ENCODE measurements around the gene HSD17B4. TPM values are rescaled to one million over a fixed set of nuclear protein-coding genes. Genes with fewer than 3 reads are reported as not detected.
"Not testable (repeated sequence)": the region's sequence is repeated elsewhere in the genome, so short reads cannot be mapped to it uniquely, and the experiment has no call there.

HSD17B4 gene
- total RNA-seq, 4 donors from 2014 or later: 69.4 to 108 (median 97.2) TPM

- no peak overlapping the region for H3K27ac ChIP-seq
- no peaks in the 10 kb centered on the region for H3K27me3 ChIP-seq
- H3K4me1 ChIP-seq: peaks cover 0 to 20% (median 4%) of the 10 kb centered on the region in 3 donors
- ATAC-seq: no peak
- no peaks in the 10 kb centered on the region for H3K36me3 ChIP-seq
- TF ChIP-seq POLR2AphosphoS5 (IDR thresholded peaks at IDR 0.05) (no peak), EP300 (IDR thresholded peaks at IDR 0.05) (no peak), CTCF (IDR thresholded peaks at IDR 0.05) (no peak), POLR2A (IDR thresholded peaks at IDR 0.05) (no peak)
- no peak overlapping the region for H3K4me3 ChIP-seq
- 63% methylated on average over 3 of the region's 3 CpGs; no CpG with 5 or more reads in 1 of the 2 donors for WGBS, 2 donors (ENCODE audit: low coverage in 1 of 2)
- H3K9me3 ChIP-seq: no peaks in the 10 kb centered on the region
Observed at GRCh38 chr5:119409235-119409815, 43.0 kb upstream of the HSD17B4 start.

DNA sequence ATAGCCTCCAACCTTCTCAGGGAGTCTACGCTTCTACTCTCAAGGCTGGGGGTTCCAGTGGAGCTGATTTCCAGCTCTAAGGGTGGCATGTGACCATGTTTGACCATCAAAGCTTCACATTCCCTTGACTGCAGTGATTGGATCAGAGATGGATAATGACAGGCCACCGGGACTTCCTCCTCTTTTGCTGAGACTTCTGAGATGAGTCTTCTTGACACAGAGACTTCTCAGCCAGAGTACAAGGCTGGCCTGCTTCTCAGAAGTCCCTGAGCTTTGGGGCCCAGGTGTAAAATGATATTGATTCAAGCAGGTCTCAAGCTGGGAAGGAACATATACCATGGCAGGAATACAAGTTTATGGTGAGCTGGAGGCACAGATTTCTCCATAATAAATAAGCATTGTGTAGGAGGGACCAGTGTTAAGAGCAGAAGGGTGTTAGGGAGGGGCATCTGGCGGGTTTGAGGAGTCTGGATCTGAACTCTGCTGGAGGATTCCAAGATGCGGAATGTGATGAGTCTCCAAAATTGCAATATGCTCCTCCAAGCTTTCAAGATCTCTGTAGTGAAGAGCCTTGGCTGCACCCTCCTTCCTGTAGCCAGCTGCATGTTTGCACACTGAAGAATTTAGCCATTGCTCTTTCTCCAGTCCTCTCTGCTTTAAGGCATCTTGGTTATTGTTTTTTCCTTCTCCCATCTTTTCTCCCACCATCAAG is 41.7 kb upstream of the HSD17B4 start:
- TF ChIP-seq EP300 (IDR thresholded peaks at IDR 0.05) (no peak), CTCF (IDR thresholded peaks at IDR 0.05) (no peak)
- no peak overlapping the region for H3K4me3 ChIP-seq
- no peaks in the 10 kb centered on the region for H3K36me3 ChIP-seq
- WGBS, 2 donors (ENCODE audit: low coverage in 1 of 2): 82 to 84% methylated on average over 3 of the region's 4 CpGs
- ATAC-seq: no peak
- no peaks in the 10 kb centered on the region for H3K9me3 ChIP-seq
- peaks cover 0 to 20% (median 4%) of the 10 kb centered on the region in 3 donors for H3K4me1 ChIP-seq
- H3K27ac ChIP-seq: no peak overlapping the region
- H3K27me3 ChIP-seq: no peaks in the 10 kb centered on the region

GRCh38 chr5:119411361-119412278 is 40.7 kb upstream of the HSD17B4 start:
- no peaks in the 10 kb centered on the region for H3K36me3 ChIP-seq
- H3K27ac ChIP-seq: peak overlapping the region; percentile 74 to 94 (median 78)
- 1 to 4% methylated on average over 11 to 12 of the region's 15 CpGs for WGBS, 2 donors (ENCODE audit: low coverage in 1 of 2)
- H3K9me3 ChIP-seq: no peaks in the 10 kb centered on the region
- TF ChIP-seq EP300 (IDR thresholded peaks at IDR 0.05) (no peak), POLR2AphosphoS5 (IDR thresholded peaks at IDR 0.05) (peak; percentile 16), CTCF (IDR thresholded peaks at IDR 0.05) (peak in 3 of 4 experiments; percentile 95 to 98 (median 96)), POLR2A (IDR thresholded peaks at IDR 0.05) (no peak)
- peak; percentile 88 for ATAC-seq
- peaks cover 0 to 20% (median 4%) of the 10 kb centered on the region in 3 donors for H3K4me1 ChIP-seq
- H3K4me3 ChIP-seq: peak overlapping the region; percentile 48 to 93
- H3K27me3 ChIP-seq: no peaks in the 10 kb centered on the region

- Histone ChIP-seq H3K36me3 (no peaks in the 10 kb centered on the region), H3K9me3 (no peaks in the 10 kb centered on the region), H3K27ac (peak overlapping the region in 3 of 4 donors; percentile 74 to 94 (median 80)), H3K4me1 (peaks cover 0 to 21% (median 4%) of the 10 kb centered on the region in 3 donors), H3K4me3 (peak overlapping the region; percentile 48 to 93), H3K27me3 (no peaks in the 10 kb centered on the region)
- ATAC-seq: no peak
- no peak for TF ChIP-seq POLR2AphosphoS5 (IDR thresholded peaks at IDR 0.05)
- TF ChIP-seq EP300 (IDR thresholded peaks at IDR 0.05): no peak
- no peak for TF ChIP-seq CTCF (IDR thresholded peaks at IDR 0.05)
- no peak for TF ChIP-seq POLR2A (IDR thresholded peaks at IDR 0.05)
- WGBS, 2 donors (ENCODE audit: low coverage in 1 of 2): 25 to 29% methylated on average over 9 of the region's 9 CpGs
Observed at GRCh38 chr5:119412279-119413227, 39.7 kb upstream of the HSD17B4 start.

GRCh38 chr5:119414124-119414734 is 38.1 kb upstream of the HSD17B4 start:
- peaks cover 0 to 34% (median 4%) of the 10 kb centered on the region in 3 donors for H3K4me1 ChIP-seq
- H3K9me3 ChIP-seq, H3K36me3 ChIP-seq, H3K27me3 ChIP-seq, H3K4me3 ChIP-seq, ATAC-seq, H3K27ac ChIP-seq: not testable (repeated sequence)
- WGBS, 2 donors (ENCODE audit: low coverage in 1 of 2): 87 to 90% methylated on average over 10 to 12 of the region's 13 CpGs
